ENCODE results near the gene SERINC5. TPM values are rescaled to one million over a fixed set of nuclear protein-coding genes. Genes with fewer than 3 reads are reported as not detected.

Gene SERINC5
- total RNA-seq, 1 donor from 2014 or later: 21.2 TPM

- Mint-ChIP-seq H3K9me3 (no peaks in the 10 kb centered on the region), H3K4me1 (ENCODE audit: low read depth) (peaks cover 16% of the 10 kb centered on the region), H3K36me3 (ENCODE audit: low read depth) (no peaks in the 10 kb centered on the region), H3K4me3 (no peak overlapping the region), H3K27me3 (ENCODE audit: insufficient read depth) (no peaks in the 10 kb centered on the region), H3K27ac (no peak overlapping the region)
- intact Hi-C loops (cut with micrococcal nuclease): no loop called here
- DNase-seq (ENCODE audit: low spot score): no peak
Measured at GRCh38 chr5:80067016-80067415, 188.8 kb downstream of the SERINC5 start.

DNA sequence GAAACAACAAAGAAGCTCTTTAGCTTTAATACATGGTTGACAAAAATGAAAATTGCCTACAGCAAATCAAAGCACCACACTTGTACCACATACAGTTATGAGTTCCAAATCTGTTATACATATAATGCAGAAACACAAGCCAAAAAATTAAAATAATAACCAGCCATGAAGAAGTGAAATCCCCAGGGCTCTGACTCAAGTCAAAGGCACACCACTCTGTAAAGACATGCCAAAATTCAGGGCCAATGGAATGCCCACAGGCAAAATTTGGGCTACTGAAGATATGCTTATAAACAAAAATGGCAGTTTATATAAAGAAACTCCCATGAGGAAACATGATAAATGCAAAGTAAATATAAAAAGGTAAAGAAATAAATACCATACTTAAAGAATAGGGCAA, 191.7 kb downstream of the SERINC5 start:
- Mint-ChIP-seq H3K27ac (no peak overlapping the region), H3K4me1 (ENCODE audit: low read depth) (peaks cover 8% of the 10 kb centered on the region), H3K36me3 (ENCODE audit: low read depth) (no peaks in the 10 kb centered on the region), H3K9me3 (no peaks in the 10 kb centered on the region), H3K4me3 (no peak overlapping the region), H3K27me3 (ENCODE audit: insufficient read depth) (no peaks in the 10 kb centered on the region)
- DNase-seq (ENCODE audit: low spot score): no peak
- intact Hi-C loops (cut with micrococcal nuclease): no loop called here

Other genes with a start within 250 kb of the SERINC5 start
- gene THBS4, start 220.7 kb downstream of the SERINC5 start, total RNA-seq: 1.3 and 2.0 TPM in 2 replicates
- not detected in 2 replicates for gene SPZ1, start 64.0 kb upstream of the SERINC5 start, total RNA-seq
- gene ZFYVE16, start 152.0 kb upstream of the SERINC5 start, total RNA-seq: 9.4 and 10.3 TPM in 2 replicates
- 0.32 TPM in 1 of 2 replicates, not detected in the other for gene FAM151B, start 232.1 kb upstream of the SERINC5 start, total RNA-seq

Data from activated T-helper 1 cell treated with anti-CD3 and anti-CD28 coated beads, Interleukin-12 subunit alpha, Interleukin-12 subunit beta, Interleukin-2, Interleukin-4 antibody, amounts not matched to agents 30 ng/mL and 10 ng/mL and 1 ng/mL, durations not matched to agents 14 hours and 24 hours and 36 hours (primary cell).